ENCODE data around the gene WASF1.
"Not testable (repeated sequence)": the region's sequence is repeated elsewhere in the genome, so short reads cannot be mapped to it uniquely, and the experiment has no call there.

WASF1 gene

GRCh38 chr6:110083875-110084585 lies 95.4 kb downstream of the WASF1 start:
- no peak for DNase-seq

- DNase-seq = no peak
Measured at GRCh38 chr6:110075406-110075805, 104.1 kb downstream of the WASF1 start.

- not testable (repeated sequence) for DNase-seq
Measured at GRCh38 chr6:110073474-110073873, 106.0 kb downstream of the WASF1 start.

- no peak for DNase-seq
Measured at GRCh38 chr6:110068592-110068967, 110.9 kb downstream of the WASF1 start.

GRCh38 chr6:110067837-110068591 lies 111.5 kb downstream of the WASF1 start:
- no peak for DNase-seq

GRCh38 chr6:110064744-110065524 lies 114.5 kb downstream of the WASF1 start:
- no peak for DNase-seq

- DNase-seq = peak; percentile 25
Measured at GRCh38 chr6:110063594-110064263, 115.7 kb downstream of the WASF1 start.

GRCh38 chr6:110055387-110055735 lies 124.1 kb downstream of the WASF1 start:
- no peak for DNase-seq

- no peak for DNase-seq
Measured at GRCh38 chr6:110054664-110055386, 124.6 kb downstream of the WASF1 start.

GRCh38 chr6:110053395-110054240 lies 125.9 kb downstream of the WASF1 start:
- DNase-seq = peak; percentile 63

- DNase-seq = no peak
Measured at GRCh38 chr6:110050440-110050813, 129.0 kb downstream of the WASF1 start.
